ENCODE data around the gene ADGRA3.

DNA sequence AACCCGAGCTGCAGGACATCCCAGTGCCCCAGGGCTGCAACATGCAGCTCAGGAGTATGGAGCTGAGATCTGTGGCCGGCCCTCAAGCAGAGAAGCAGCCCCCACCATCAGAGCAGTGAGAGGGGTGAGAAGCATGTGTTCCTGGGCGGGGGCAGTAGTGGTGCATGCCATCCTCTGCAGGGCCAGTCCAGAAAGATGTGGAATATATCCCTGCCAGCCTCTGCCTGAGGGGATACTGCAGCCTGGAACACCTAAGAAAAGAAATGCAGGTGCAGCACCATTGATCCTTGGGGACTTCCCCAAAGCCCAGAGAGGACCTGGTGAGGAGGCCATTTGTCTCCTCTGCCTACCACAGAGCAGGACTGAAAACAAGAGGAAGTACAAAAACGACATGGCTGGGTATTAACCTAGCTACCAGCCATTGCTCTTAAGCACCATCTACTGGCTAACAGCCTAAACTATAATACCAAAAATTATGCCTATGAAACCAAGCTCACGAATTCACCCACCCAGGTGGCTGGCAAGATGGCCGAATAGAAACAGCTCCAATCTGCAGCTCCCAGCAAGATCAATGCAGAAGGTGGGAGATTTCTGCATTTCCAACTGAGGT is 158.8 kb downstream of the ADGRA3 start:
- TF ChIP-seq, protein P1, sequence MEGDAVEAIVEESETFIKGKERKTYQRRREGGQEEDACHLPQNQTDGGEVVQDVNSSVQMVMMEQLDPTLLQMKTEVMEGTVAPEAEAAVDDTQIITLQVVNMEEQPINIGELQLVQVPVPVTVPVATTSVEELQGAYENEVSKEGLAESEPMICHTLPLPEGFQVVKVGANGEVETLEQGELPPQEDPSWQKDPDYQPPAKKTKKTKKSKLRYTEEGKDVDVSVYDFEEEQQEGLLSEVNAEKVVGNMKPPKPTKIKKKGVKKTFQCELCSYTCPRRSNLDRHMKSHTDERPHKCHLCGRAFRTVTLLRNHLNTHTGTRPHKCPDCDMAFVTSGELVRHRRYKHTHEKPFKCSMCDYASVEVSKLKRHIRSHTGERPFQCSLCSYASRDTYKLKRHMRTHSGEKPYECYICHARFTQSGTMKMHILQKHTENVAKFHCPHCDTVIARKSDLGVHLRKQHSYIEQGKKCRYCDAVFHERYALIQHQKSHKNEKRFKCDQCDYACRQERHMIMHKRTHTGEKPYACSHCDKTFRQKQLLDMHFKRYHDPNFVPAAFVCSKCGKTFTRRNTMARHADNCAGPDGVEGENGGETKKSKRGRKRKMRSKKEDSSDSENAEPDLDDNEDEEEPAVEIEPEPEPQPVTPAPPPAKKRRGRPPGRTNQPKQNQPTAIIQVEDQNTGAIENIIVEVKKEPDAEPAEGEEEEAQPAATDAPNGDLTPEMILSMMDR (IDR thresholded peaks at IDR 0.05) = peak; percentile 37; the same call in 1 of the 2 replicates
- TF ChIP-seq, protein P2, sequence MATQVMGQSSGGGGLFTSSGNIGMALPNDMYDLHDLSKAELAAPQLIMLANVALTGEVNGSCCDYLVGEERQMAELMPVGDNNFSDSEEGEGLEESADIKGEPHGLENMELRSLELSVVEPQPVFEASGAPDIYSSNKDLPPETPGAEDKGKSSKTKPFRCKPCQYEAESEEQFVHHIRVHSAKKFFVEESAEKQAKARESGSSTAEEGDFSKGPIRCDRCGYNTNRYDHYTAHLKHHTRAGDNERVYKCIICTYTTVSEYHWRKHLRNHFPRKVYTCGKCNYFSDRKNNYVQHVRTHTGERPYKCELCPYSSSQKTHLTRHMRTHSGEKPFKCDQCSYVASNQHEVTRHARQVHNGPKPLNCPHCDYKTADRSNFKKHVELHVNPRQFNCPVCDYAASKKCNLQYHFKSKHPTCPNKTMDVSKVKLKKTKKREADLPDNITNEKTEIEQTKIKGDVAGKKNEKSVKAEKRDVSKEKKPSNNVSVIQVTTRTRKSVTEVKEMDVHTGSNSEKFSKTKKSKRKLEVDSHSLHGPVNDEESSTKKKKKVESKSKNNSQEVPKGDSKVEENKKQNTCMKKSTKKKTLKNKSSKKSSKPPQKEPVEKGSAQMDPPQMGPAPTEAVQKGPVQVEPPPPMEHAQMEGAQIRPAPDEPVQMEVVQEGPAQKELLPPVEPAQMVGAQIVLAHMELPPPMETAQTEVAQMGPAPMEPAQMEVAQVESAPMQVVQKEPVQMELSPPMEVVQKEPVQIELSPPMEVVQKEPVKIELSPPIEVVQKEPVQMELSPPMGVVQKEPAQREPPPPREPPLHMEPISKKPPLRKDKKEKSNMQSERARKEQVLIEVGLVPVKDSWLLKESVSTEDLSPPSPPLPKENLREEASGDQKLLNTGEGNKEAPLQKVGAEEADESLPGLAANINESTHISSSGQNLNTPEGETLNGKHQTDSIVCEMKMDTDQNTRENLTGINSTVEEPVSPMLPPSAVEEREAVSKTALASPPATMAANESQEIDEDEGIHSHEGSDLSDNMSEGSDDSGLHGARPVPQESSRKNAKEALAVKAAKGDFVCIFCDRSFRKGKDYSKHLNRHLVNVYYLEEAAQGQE (IDR thresholded peaks at IDR 0.05; ENCODE audit: insufficient read depth in 1 of 2, low read depth in 2 of 2, low read length in 1 of 2) = no peak
- TF ChIP-seq POLR2AphosphoS5 (IDR thresholded peaks at IDR 0.05; ENCODE audit: low read depth, low read length) = no peak
